SK-N-SH (cell line): ENCODE measurements around the gene GALE. TPM values are rescaled to one million over a fixed set of nuclear protein-coding genes. Genes with fewer than 3 reads are reported as not detected.

ENCODE experiments used
- CTCF ChIA-PET: fragments of 300-600, 350-600 bp; formaldehyde crosslinking; extraction: SDS; loops from one replicate; lab custom pipeline; 2021; lab: Yijun Ruan, JAX
- POLR2A ChIA-PET: fragments of 350-600 bp; sonication (Branson Sonifier 250); formaldehyde crosslinking; extraction: SDS; loops from one replicate; lab custom pipeline; 2020; ENCODE audit warnings: antibody characterized with exemption, inconsistent platforms; lab: Yijun Ruan, JAX
- DNase-seq: peaks from one replicate; pipeline ENCODE4 v3.0.0; 2012
- H2AFZ ChIP-seq: fragments of 200-600 bp; sonication (generic); 2 replicates; pipeline ENCODE4 v1.8.1; 2016; ENCODE audit warnings: antibody characterized with exemption, mild to moderate bottlenecking, low read depth
- H3F3A ChIP-seq: fragments of 200-600 bp; sonication (generic); replicated peaks from 2 replicates; pipeline ENCODE3; 2016; ENCODE audit warnings: antibody characterized with exemption, mild to moderate bottlenecking; ENCODE audit not compliant: insufficient read depth
- H3K27ac ChIP-seq, 2 experiments: fragments of 200-500 bp in 1 of 2; fragments of 200-600 bp in 1 of 2; sonication (Bioruptor generic) in 1 of 2; sonication (generic), shearing (Covaris generic) in 1 of 2; 2 replicates each; pipeline versions ENCODE4 v1.5.1 to v1.6.1; 2014 to 2016; ENCODE audit warnings: low read depth in 2 of 2, inconsistent platforms in 1 of 2, low read length in 1 of 2, mild to moderate bottlenecking in 1 of 2, mixed read lengths in 1 of 2
- H3K27me3 ChIP-seq: fragments of 200-600 bp; sonication (generic), shearing (Covaris generic); 2 replicates; pipeline ENCODE4 v1.6.1; 2016; ENCODE audit warnings: mixed run types; ENCODE audit not compliant: insufficient read depth
- H3K36me3 ChIP-seq, 2 experiments: fragments of 200-500 bp in 1 of 2; fragments of 200-600 bp in 1 of 2; sonication (Bioruptor generic) in 1 of 2; sonication (generic) in 1 of 2; replicated peaks in 1 of 2; 2 replicates each; pipeline versions ENCODE3 to v1.5.1; 2014 to 2016; ENCODE audit warnings: low read length in 1 of 2, mild to moderate bottlenecking in 1 of 2; ENCODE audit not compliant: insufficient read depth in 2 of 2, control insufficient read depth in 1 of 2
- H3K4me1 ChIP-seq, 2 experiments: fragments of 200-500 bp in 1 of 2; fragments of 200-600 bp in 1 of 2; sonication (Bioruptor generic) in 1 of 2; sonication (generic), shearing (Covaris generic) in 1 of 2; 2 replicates each; pipeline versions ENCODE4 v1.5.1 to v1.6.1; 2014 to 2016; ENCODE audit warnings: low read depth in 1 of 2, low read length in 1 of 2, mixed run types in 1 of 2; ENCODE audit not compliant: insufficient read depth in 2 of 2, control insufficient read depth in 1 of 2
- H3K4me2 ChIP-seq: fragments of 200-600 bp; sonication (generic), shearing (Covaris generic); 2 replicates; pipeline ENCODE4 v1.6.1; 2017; ENCODE audit warnings: mixed run types
- H3K4me3 ChIP-seq, 2 experiments: fragments of 200-500 bp in 1 of 2; fragments of 200-600 bp in 1 of 2; sonication (Bioruptor generic) in 1 of 2; sonication (generic), shearing (Covaris generic) in 1 of 2; 2 replicates each; pipeline versions ENCODE4 v1.5.1 to v1.8.1; 2014 to 2016; ENCODE audit warnings: low read depth in 2 of 2, inconsistent platforms in 1 of 2, low read length in 1 of 2, mild to moderate bottlenecking in 1 of 2, mixed read lengths in 1 of 2, moderate library complexity in 1 of 2
- H3K79me2 ChIP-seq: fragments of 200-600 bp; sonication (generic); 2 replicates; pipeline ENCODE4 v1.8.1; 2017; ENCODE audit warnings: mild to moderate bottlenecking; ENCODE audit not compliant: insufficient read depth
- H3K9ac ChIP-seq: fragments of 200-600 bp; sonication (generic); 2 replicates; pipeline ENCODE4 v1.6.1; 2017; ENCODE audit warnings: mixed run types
- H3K9me2 ChIP-seq: fragments of 200-600 bp; sonication (generic); 2 replicates; pipeline ENCODE4 v1.6.1; 2017; ENCODE audit warnings: mixed run types
- H3K9me3 ChIP-seq: fragments of 200-600 bp; sonication (generic); 2 replicates; pipeline ENCODE4 v1.6.1; 2017; ENCODE audit warnings: mixed run types, mild to moderate bottlenecking, moderate library complexity
- H4K20me1 ChIP-seq: fragments of 200-600 bp; sonication (generic); 2 replicates; pipeline ENCODE4 v1.6.1; 2017; ENCODE audit warnings: mild to moderate bottlenecking, mixed run types; ENCODE audit not compliant: insufficient read depth
- CHD2 ChIP-seq: fragments of 150-350 bp; IDR thresholded peaks from 2 replicates; pipeline ENCODE4 v1.6.1; 2018; ENCODE audit warnings: low read length; ENCODE audit not compliant: partially characterized antibody
- FOXJ3 ChIP-seq: sonication (generic); formaldehyde crosslinking; IDR thresholded peaks from 2 replicates; pipeline ENCODE4 v1.5.1; 2020; ENCODE audit warnings: mild to moderate bottlenecking, missing genetic modification reagents
- FOXM1 ChIP-seq: IDR thresholded peaks from 2 replicates; pipeline ENCODE4 v1.4.0; 2012; ENCODE audit warnings: low read depth, mild to moderate bottlenecking
- GABPA ChIP-seq: IDR thresholded peaks from 2 replicates; pipeline ENCODE4 v1.4.0; 2012; ENCODE audit warnings: low read depth, mild to moderate bottlenecking
- IRF3 ChIP-seq: fragments of 150-350 bp; IDR thresholded peaks from 2 replicates; pipeline ENCODE4 v1.6.1; 2016; ENCODE audit warnings: mild to moderate bottlenecking, low read depth, low read length
- MAX ChIP-seq: IDR thresholded peaks from 2 replicates; pipeline ENCODE4 v1.4.0; 2012; ENCODE audit warnings: low read depth
- MXI1 ChIP-seq: IDR thresholded peaks from 2 replicates; pipeline ENCODE4 v1.6.1; 2012; ENCODE audit warnings: mild to moderate bottlenecking, low read depth, low read length, improper control_type of control experiment
- NFIC ChIP-seq: IDR thresholded peaks from 2 replicates; pipeline ENCODE4 v1.4.0; 2012; ENCODE audit warnings: borderline replicate concordance
- NRF1 ChIP-seq: IDR thresholded peaks from 2 replicates; pipeline ENCODE4 v1.6.1; 2012; ENCODE audit warnings: low read depth, mild to moderate bottlenecking, low read length
- RAD21 ChIP-seq: IDR thresholded peaks from 2 replicates; pipeline ENCODE4 v1.6.1; 2012; ENCODE audit warnings: mild to moderate bottlenecking, low read length
- RFX5 ChIP-seq: IDR thresholded peaks from 2 replicates; pipeline ENCODE4 v1.6.1; 2012; ENCODE audit warnings: mild to moderate bottlenecking, improper control_type of control experiment, low read length
- SIN3A ChIP-seq: IDR thresholded peaks from 2 replicates; pipeline ENCODE4 v1.6.1; 2012; ENCODE audit warnings: low read depth, mild to moderate bottlenecking, low read length, moderate library complexity, borderline replicate concordance
- SMC3 ChIP-seq: IDR thresholded peaks from 2 replicates; pipeline ENCODE4 v1.6.1; 2012; ENCODE audit warnings: low read depth, low read length, improper control_type of control experiment
- TCF12 ChIP-seq: IDR thresholded peaks from 2 replicates; pipeline ENCODE4 v1.4.0; 2012
- TEAD4 ChIP-seq: IDR thresholded peaks from 2 replicates; pipeline ENCODE4 v1.4.0; 2012; ENCODE audit warnings: mild to moderate bottlenecking, borderline replicate concordance; ENCODE audit not compliant: insufficient read depth
- YY1 ChIP-seq: IDR thresholded peaks from 2 replicates; pipeline ENCODE4 v1.4.0; 2012; ENCODE audit warnings: low read depth, mild to moderate bottlenecking
- ZBTB33 ChIP-seq: IDR thresholded peaks from 2 replicates; pipeline ENCODE4 v1.4.0; 2012; ENCODE audit warnings: low read depth, borderline replicate concordance
- WGBS: methylation state at CpG from one replicate; pipeline ENCODE4 v1.1.6; 2017; ENCODE audit warnings: low lambda C conversion rate; 5-methylcytosine and 5-hydroxymethylcytosine counted together
- polyA plus RNA-seq, 3 experiments: library from polyadenylated mRNA; depleted of rRNA; stranded (reverse); fragments of >200 nt; gene quantifications; 2 replicates each; pipeline ENCODE4 v1.2.3, GENCODE V29; 2012
- TF ChIP-seq, protein P1 (sequence below): fragments of 150-350 bp; IDR thresholded peaks from 2 replicates; pipeline ENCODE4 v1.6.1; 2017; ENCODE audit warnings: antibody characterized with exemption, low read length, low read depth, borderline replicate concordance

The GALE gene
- polyA plus RNA-seq, 1 of the 3 experiments (the other 2 are of a cell fraction): 71.7 TPM

- TF ChIP-seq, protein P1, sequence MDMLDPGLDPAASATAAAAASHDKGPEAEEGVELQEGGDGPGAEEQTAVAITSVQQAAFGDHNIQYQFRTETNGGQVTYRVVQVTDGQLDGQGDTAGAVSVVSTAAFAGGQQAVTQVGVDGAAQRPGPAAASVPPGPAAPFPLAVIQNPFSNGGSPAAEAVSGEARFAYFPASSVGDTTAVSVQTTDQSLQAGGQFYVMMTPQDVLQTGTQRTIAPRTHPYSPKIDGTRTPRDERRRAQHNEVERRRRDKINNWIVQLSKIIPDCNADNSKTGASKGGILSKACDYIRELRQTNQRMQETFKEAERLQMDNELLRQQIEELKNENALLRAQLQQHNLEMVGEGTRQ: no peak; the same call in none of the 2 replicates
Measured at GRCh38 chr1:23825076-23825761, 24.7 kb upstream of the GALE start, which contains the start of gene HMGCL (continued).

- Histone ChIP-seq H3K79me2 (peaks cover 17% of the 10 kb centered on the region; the same call in 1 of the 2 replicates), H3K9ac (peak overlapping the region; percentile 97), H3K9me3 (no peaks in the 10 kb centered on the region), H3F3A (no peaks in the 10 kb centered on the region), H2AFZ (peak overlapping the region; percentile 92), H3K36me3 (no peaks in the 10 kb centered on the region), H3K9me2 (no peaks in the 10 kb centered on the region), H3K27ac (peak overlapping the region; percentile 82 to 85), H3K27me3 (no peaks in the 10 kb centered on the region), H3K4me2 (peak overlapping the region; percentile 90), H3K4me1 (peaks cover 2 to 8% of the 10 kb centered on the region in 2 experiments; a peak in 2 of 4 replicates), H4K20me1 (no peaks in the 10 kb centered on the region), H3K4me3 (peak overlapping the region; percentile 84 to 95)
- WGBS: 4% methylated on average over 8 of the region's 8 CpGs
- POLR2A ChIA-PET: interaction anchor here (0.6 to 1.6 kb wide), 8 partner anchors 19 to 92 kb away, joined by 3 to 7 read pairs (median 4); partner anchors contain the start of genes ELOA and GALE
- no peak for DNase-seq
- no peak for TF ChIP-seq IRF3
- no peak for TF ChIP-seq SMC3
- TF ChIP-seq TCF12: no peak
- TF ChIP-seq FOXM1: no peak
- no peak for TF ChIP-seq FOXJ3 (CRISPR knock-in tag)
- TF ChIP-seq RFX5: no peak
- no peak for TF ChIP-seq YY1
- no peak for TF ChIP-seq CHD2
- no peak for TF ChIP-seq NRF1
- TF ChIP-seq MXI1: no peak
- CTCF ChIA-PET: interaction anchor here (1.0 to 3.1 kb wide), 9 partner anchors 8 to 204 kb away, joined by 3 to 17 read pairs (median 4); partner anchors contain the start of gene FUCA1
Measured at GRCh38 chr1:23824711-23825075, 24.1 kb upstream of the GALE start.

DNA sequence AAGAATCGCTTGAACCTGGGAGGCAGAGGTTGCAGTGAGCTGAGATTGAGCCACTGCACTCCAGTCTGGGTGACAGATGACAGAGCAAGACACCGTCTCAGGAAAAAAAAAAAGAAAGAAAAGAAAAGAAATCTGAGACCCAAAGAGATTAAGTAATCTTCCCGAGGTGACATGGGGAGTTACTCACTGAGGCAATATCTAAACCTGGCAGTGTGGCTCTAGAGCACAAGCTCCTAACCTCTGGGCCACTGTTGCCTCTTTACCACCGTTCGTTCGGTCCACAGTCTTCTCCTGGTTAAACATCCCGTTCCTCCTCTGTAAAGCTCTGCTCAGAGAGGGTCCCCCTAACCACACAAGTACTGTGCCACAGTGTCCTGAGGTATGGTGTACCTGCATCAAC, 23.2 kb upstream of the GALE start:
- peaks cover 17% of the 10 kb centered on the region; the same call in 1 of the 2 replicates for H3K79me2 ChIP-seq
- H3K9ac ChIP-seq: no peak overlapping the region
- no peaks in the 10 kb centered on the region for H3F3A ChIP-seq
- H3K4me1 ChIP-seq: peaks cover 2 to 8% of the 10 kb centered on the region in 2 experiments; a peak in 2 of 4 replicates
- peak overlapping the region in 1 of 2 experiments; percentile 95; a peak in 1 of 4 replicates for H3K4me3 ChIP-seq
- ChIA-PET POLR2A (no interaction called here), CTCF (interaction anchor here (1.0 to 3.1 kb wide), 4 partner anchors 10 to 204 kb away, joined by 3 to 27 read pairs (median 6); partner anchors contain the start of gene FUCA1)
- peaks cover 0 to 8% of the 10 kb centered on the region in 2 experiments for H3K36me3 ChIP-seq
- H3K9me2 ChIP-seq: no peaks in the 10 kb centered on the region
- TF ChIP-seq GABPA: no peak
- no peak for TF ChIP-seq NFIC
- no peak for TF ChIP-seq SIN3A
- TF ChIP-seq RFX5: no peak
- no peak for TF ChIP-seq RAD21
- no peak for TF ChIP-seq TEAD4
- no peak for TF ChIP-seq CHD2
- TF ChIP-seq MAX: no peak
- TF ChIP-seq NRF1: no peak
- no peak for TF ChIP-seq ZBTB33
- H4K20me1 ChIP-seq: no peaks in the 10 kb centered on the region
- peak overlapping the region; percentile 90 for H3K4me2 ChIP-seq
- no peaks in the 10 kb centered on the region for H3K9me3 ChIP-seq
- DNase-seq: no peak
- WGBS: 92% methylated on average over 7 of the region's 7 CpGs
- H3K27me3 ChIP-seq: no peaks in the 10 kb centered on the region
- no peak overlapping the region for H3K27ac ChIP-seq
- no peak overlapping the region for H2AFZ ChIP-seq
